Caco-2 (cell line): ENCODE measurements around the gene FKBP1A. TPM values are rescaled to one million over a fixed set of nuclear protein-coding genes. Genes with fewer than 3 reads are reported as not detected.

ENCODE experiments used
- BruUV-seq: library from RNA; stranded (reverse); fragments of 400-500 nt; replicated peaks from 2 replicates; lab custom pipeline; 2021; lab: Mats Ljungman, UMichigan
- CTCF ChIA-PET: fragments of 300-600 bp; sonication (Branson Sonifier 250); formaldehyde crosslinking; loops from one replicate; lab custom pipeline; 2022; ENCODE audit warnings: antibody characterized with exemption; lab: Charles Lee
- POLR2A ChIA-PET: fragments of 300-600 bp; sonication (Branson Sonifier 250); formaldehyde crosslinking; loops from one replicate; lab custom pipeline; 2022; ENCODE audit warnings: antibody characterized with exemption; lab: Charles Lee
- DNase-seq, 2 experiments: peaks; one replicate each; pipeline versions ENCODE4 v3.0.0 to v3.0.0-alpha.2; 2020 to 2022
- H3K27me3 ChIP-seq: replicated peaks from 2 replicates; pipeline ENCODE4 v1.6.0; 2011; ENCODE audit warnings: low read length; ENCODE audit not compliant: control insufficient read depth, insufficient read depth
- H3K36me3 ChIP-seq: 2 replicates; pipeline ENCODE4 v1.5.1; 2011; ENCODE audit warnings: low read length; ENCODE audit not compliant: control insufficient read depth, insufficient read depth
- H3K4me1 ChIP-seq: fragments of 250-450 bp; sonication (Bioruptor Pico); 2 replicates; pipeline ENCODE4 v1.5.1; 2020; ENCODE audit warnings: mild to moderate bottlenecking
- H3K4me3 ChIP-seq: 2 replicates; pipeline ENCODE4 v1.5.1; 2011; ENCODE audit warnings: low read depth, mild to moderate bottlenecking, control low read depth, low read length
- H3K9me3 ChIP-seq: fragments of 250-450 bp; sonication (Bioruptor Pico); 2 replicates; pipeline ENCODE4 v1.5.1; 2020; ENCODE audit warnings: mild to moderate bottlenecking, moderate library complexity
- H3K27ac Mint-ChIP-seq: one replicate; pipeline ENCODE4 v1.8.0; 2022; ENCODE audit warnings: mixed read lengths; ENCODE audit not compliant: unreplicated experiment
- H3K27me3 Mint-ChIP-seq: one replicate; pipeline ENCODE4 v1.8.0; 2022; ENCODE audit warnings: mixed read lengths; ENCODE audit not compliant: insufficient read depth, unreplicated experiment
- H3K36me3 Mint-ChIP-seq: one replicate; pipeline ENCODE4 v1.8.0; 2022; ENCODE audit warnings: mild to moderate bottlenecking, mixed read lengths; ENCODE audit not compliant: insufficient read depth, unreplicated experiment
- H3K4me1 Mint-ChIP-seq: one replicate; pipeline ENCODE4 v1.8.0; 2022; ENCODE audit warnings: low read depth, mixed read lengths; ENCODE audit not compliant: unreplicated experiment
- H3K4me3 Mint-ChIP-seq: one replicate; pipeline ENCODE4 v1.8.0; 2022; ENCODE audit warnings: mild to moderate bottlenecking, moderate library complexity, mixed read lengths; ENCODE audit not compliant: unreplicated experiment
- H3K9me3 Mint-ChIP-seq: one replicate; pipeline ENCODE4 v1.8.0; 2022; ENCODE audit warnings: mixed read lengths; ENCODE audit not compliant: unreplicated experiment
- CTCF ChIP-seq, 2 experiments: fragments of 200-600 bp in 1 of 2; IDR thresholded peaks; 1 replicate in 1 of 2; 2 replicates in 1 of 2; pipeline versions ENCODE4 v1.5.1 to v1.8.0; 2011 to 2022; ENCODE audit warnings: antibody characterized with exemption in 1 of 2, control low read depth in 1 of 2, inconsistent platforms in 1 of 2, low read depth in 1 of 2, low read length in 1 of 2, mild to moderate bottlenecking in 1 of 2, moderate library complexity in 1 of 2; ENCODE audit not compliant: insufficient read depth in 1 of 2, severe bottlenecking in 1 of 2, unreplicated experiment in 1 of 2
- intact Hi-C: fragments of 100-400 bp; cut with micrococcal nuclease; formaldehyde crosslinking; loops from one replicate; pipeline ENCODE4 v1.10.0; 2022; ENCODE audit not compliant: unreplicated experiment
- total RNA-seq: library from RNA; stranded (reverse); gene quantifications from 2 replicates; pipeline ENCODE4 v1.2.3, GENCODE V29; 2022

The FKBP1A gene
- total RNA-seq, 1 experiment from 2014 or later: 220 TPM

- H3K36me3 Mint-ChIP-seq: no peaks in the 10 kb centered on the region
- no peak overlapping the region for H3K4me3 Mint-ChIP-seq
- no peak for DNase-seq
- no peaks in the 10 kb centered on the region for H3K27me3 Mint-ChIP-seq
- H3K4me1 ChIP-seq: no peaks in the 10 kb centered on the region; the same call in 1 of the 2 replicates
- H3K4me3 ChIP-seq: no peak overlapping the region
- ChIA-PET POLR2A (no interaction called here), CTCF (no interaction called here)
- no TSS peak for BruUV-seq
- H3K9me3 Mint-ChIP-seq: no peaks in the 10 kb centered on the region
- H3K9me3 ChIP-seq: peaks cover 5% of the 10 kb centered on the region; the same call in 1 of the 2 replicates
- H3K36me3 ChIP-seq: no peaks in the 10 kb centered on the region
- H3K27ac Mint-ChIP-seq: no peak overlapping the region
- no peaks in the 10 kb centered on the region for H3K27me3 ChIP-seq
- no peaks in the 10 kb centered on the region for H3K4me1 Mint-ChIP-seq
- no peak for TF ChIP-seq CTCF (IDR thresholded peaks at IDR 0.05; ENCODE audit: insufficient read depth in 1 of 2, low read depth in 1 of 2, low read length in 1 of 2, severe bottlenecking in 1 of 2, unreplicated experiment in 1 of 2)
- intact Hi-C loops: no loop called here
These were observed 24.4 kb upstream of the FKBP1A start for GRCh38 chr20:1417273-1417672.

- no peaks in the 10 kb centered on the region for H3K27me3 Mint-ChIP-seq
- CTCF ChIA-PET: no interaction called here
- DNase-seq: peak in 1 of 2 experiments; percentile 68
- no peaks in the 10 kb centered on the region for H3K36me3 Mint-ChIP-seq
- Histone ChIP-seq H3K4me1 (no peaks in the 10 kb centered on the region; the same call in 1 of the 2 replicates), H3K4me3 (no peak overlapping the region), H3K27me3 (no peaks in the 10 kb centered on the region), H3K36me3 (no peaks in the 10 kb centered on the region), H3K9me3 (peaks cover 11% of the 10 kb centered on the region; the same call in 1 of the 2 replicates)
- TF ChIP-seq CTCF (IDR thresholded peaks at IDR 0.05; ENCODE audit: insufficient read depth in 1 of 2, low read depth in 1 of 2, low read length in 1 of 2, severe bottlenecking in 1 of 2, unreplicated experiment in 1 of 2): no peak
- no peak overlapping the region for H3K27ac Mint-ChIP-seq
- intact Hi-C loops: no loop called here
- H3K4me3 Mint-ChIP-seq: no peak overlapping the region
- H3K4me1 Mint-ChIP-seq: no peaks in the 10 kb centered on the region
- POLR2A ChIA-PET: no interaction called here
- peaks cover 9% of the 10 kb centered on the region for H3K9me3 Mint-ChIP-seq
- no TSS peak for BruUV-seq
These were observed 23.0 kb upstream of the FKBP1A start for GRCh38 chr20:1415667-1416468.

GRCh38 chr20:1414982-1415381 is 22.1 kb upstream of the FKBP1A start:
- Histone ChIP-seq H3K36me3 (no peaks in the 10 kb centered on the region), H3K27me3 (no peaks in the 10 kb centered on the region), H3K4me1 (no peaks in the 10 kb centered on the region; the same call in 1 of the 2 replicates), H3K9me3 (peaks cover 13% of the 10 kb centered on the region), H3K4me3 (no peak overlapping the region)
- Mint-ChIP-seq H3K27ac (no peak overlapping the region), H3K9me3 (peaks cover 9% of the 10 kb centered on the region), H3K4me1 (no peaks in the 10 kb centered on the region), H3K36me3 (no peaks in the 10 kb centered on the region), H3K4me3 (no peak overlapping the region), H3K27me3 (no peaks in the 10 kb centered on the region)
- no peak for TF ChIP-seq CTCF (IDR thresholded peaks at IDR 0.05; ENCODE audit: insufficient read depth in 1 of 2, low read depth in 1 of 2, low read length in 1 of 2, severe bottlenecking in 1 of 2, unreplicated experiment in 1 of 2)
- DNase-seq: no peak
- CTCF ChIA-PET: no interaction called here
- POLR2A ChIA-PET: no interaction called here
- intact Hi-C loops: no loop called here
- BruUV-seq: no TSS peak
